Measurements from ENCODE around the gene SELENOW. TPM values are rescaled to one million over a fixed set of nuclear protein-coding genes. Genes with fewer than 3 reads are reported as not detected.

The SELENOW gene
- total and polyA plus RNA-seq, 4 donors: 319 to 1,551 (median 758) TPM

DNA sequence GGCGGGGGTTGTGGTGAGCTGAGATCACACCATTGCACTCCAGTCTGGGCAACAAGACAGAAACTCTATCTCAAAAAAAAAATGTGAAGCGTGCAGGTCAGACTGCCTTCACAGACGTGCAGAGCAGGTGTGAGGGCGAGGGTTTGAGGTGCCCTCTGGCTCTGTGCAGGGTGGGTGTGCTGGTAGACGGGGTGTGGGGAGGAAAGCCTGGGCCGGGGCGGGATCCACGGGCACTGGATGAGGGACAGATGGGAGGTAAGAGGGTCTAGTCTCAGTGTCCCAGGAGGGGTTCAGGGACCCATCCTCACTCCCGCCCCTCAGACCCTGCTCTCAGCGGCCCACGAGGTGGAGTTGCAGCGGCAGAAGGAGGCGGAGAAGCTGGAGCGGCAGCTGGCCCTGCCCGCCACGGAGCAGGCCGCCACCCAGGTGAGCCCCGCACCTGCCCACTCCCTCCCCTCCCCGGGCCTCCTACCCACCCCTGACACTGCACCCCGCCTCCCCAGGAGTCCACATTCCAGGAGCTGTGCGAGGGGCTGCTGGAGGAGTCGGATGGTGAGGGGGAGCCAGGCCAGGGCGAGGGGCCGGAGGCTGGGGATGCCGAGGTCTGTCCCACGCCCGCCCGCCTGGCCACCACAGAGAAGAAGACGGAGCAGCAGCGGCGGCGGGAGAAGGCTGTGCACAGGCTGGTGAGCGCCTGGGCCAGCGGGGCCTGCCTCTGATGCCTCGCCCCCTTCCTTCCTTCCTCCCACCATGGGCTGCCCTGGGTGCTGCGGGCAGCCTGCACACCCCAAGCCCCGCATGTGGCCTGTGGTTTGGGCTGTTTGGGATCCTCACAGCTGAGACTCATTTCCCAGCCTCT is 24.1 kb upstream of the SELENOW start:
- DNase-seq: no peak
- H3K36me3 ChIP-seq (ENCODE audit: control insufficient read depth in 1 of 2, insufficient read depth in 2 of 2, low read length in 1 of 2): peaks cover 0 to 18% of the 10 kb centered on the region in 2 donors
- no peaks in the 10 kb centered on the region for H3K9me3 ChIP-seq (ENCODE audit: control insufficient read depth, low read length)
- ATAC-seq (ENCODE audit: low FRiP score): no peak
- intact Hi-C loops (cut with DNase I): no loop called here
- no peaks in the 10 kb centered on the region for H3K27me3 ChIP-seq (ENCODE audit: control insufficient read depth in 1 of 2, insufficient read depth in 2 of 2, low read length in 1 of 2)
- no peak overlapping the region for H3K4me3 ChIP-seq (ENCODE audit: low read length in 2 of 2)
- WGBS, 2 donors: 91 to 92% methylated on average over 31 to 37 of the region's 37 CpGs
- H3K4me1 ChIP-seq (ENCODE audit: control insufficient read depth in 1 of 2, insufficient read depth in 2 of 2, low read length in 2 of 2): no peaks in the 10 kb centered on the region
- no peak overlapping the region for H3K27ac ChIP-seq (ENCODE audit: low read depth in 1 of 2, low read length in 2 of 2)

DNA sequence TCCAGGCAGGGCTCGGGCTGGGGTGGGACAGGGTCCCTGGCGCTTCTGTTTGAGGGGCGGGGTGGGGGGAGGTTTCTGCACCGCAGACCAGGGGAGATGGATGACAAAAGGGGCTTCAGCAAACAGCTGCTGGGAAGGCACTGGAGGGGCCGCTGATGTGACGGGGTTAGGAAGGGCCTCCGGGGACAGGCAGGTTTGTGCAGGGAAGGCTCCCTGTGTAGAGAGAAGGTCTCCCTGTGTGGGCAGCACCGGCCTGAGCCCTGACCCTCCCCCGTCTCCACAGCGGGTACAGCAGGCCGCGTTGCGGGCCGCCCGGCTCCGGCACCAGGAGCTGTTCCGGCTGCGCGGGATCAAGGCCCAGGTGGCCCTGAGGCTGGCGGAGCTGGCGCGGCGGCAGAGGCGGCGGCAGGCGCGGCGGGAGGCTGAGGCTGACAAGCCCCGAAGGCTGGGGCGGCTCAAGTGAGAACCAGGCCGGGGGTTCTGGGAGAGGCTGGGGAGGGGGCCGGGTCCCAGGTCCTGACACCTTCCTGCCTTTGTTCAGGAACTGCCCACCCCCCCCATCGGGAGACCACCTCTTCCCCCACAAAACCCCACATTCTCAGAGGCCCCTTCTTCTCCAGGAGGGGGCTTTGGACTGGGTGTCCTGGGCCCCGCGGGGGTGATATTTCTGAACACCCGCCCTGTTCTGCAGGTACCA is 23.3 kb upstream of the SELENOW start:
- WGBS, 2 donors: 87 to 89% methylated on average over 27 to 36 of the region's 36 CpGs
- H3K36me3 ChIP-seq (ENCODE audit: control insufficient read depth in 1 of 2, insufficient read depth in 2 of 2, low read length in 1 of 2): peaks cover 0 to 17% of the 10 kb centered on the region in 2 donors
- no peak for DNase-seq

DNA sequence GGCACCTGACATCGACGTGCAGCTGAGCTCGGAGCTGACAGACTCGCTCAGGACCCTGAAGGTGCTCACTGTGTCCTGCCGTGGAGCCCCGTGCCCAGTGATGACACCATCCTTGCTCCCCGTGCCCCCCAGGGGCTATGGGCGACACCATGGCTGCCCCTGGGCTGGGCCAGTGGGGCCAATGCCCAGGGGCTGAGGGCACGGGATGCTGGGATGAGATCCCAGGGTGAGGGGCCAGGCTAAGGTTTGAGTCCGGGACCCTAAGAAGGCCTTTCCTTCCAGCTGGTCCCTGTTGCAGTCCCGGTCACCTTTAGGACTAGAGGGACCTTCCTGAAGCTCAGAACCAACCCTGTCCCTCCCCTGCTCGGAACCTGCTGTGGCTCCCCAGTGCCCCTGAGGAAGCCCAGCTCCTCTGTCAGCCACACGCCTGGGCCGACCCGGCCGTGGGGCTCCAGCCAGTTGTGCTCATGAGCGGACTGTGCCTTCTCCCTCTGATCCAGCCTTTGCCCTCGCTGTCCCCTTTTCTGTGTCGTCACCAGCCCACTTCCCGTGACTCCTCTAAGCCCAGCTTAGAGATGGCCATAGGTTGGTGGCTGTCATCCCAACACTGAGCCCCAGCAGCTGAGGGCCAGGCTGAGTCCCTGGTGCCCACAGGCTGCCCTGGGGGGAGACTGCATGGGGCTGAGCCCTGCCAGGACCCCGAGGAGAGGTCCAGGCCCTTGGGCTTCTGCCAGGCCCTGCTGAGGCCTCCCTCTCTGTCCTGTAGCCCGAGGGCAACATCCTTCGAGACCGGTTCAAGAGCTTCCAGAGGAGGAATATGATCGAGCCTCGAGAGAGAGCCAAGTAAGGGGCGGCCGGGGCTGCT is 22.5 kb upstream of the SELENOW start:
- no peak overlapping the region for H3K27ac ChIP-seq (ENCODE audit: low read depth in 1 of 2, low read length in 2 of 2)
- intact Hi-C loops (cut with DNase I): no loop called here
- ATAC-seq (ENCODE audit: low FRiP score) (no peak), DNase-seq (no peak)
- no peaks in the 10 kb centered on the region for H3K4me1 ChIP-seq (ENCODE audit: control insufficient read depth in 1 of 2, insufficient read depth in 2 of 2, low read length in 2 of 2)
- no peak overlapping the region for H3K4me3 ChIP-seq (ENCODE audit: low read length in 2 of 2)
- H3K9me3 ChIP-seq (ENCODE audit: control insufficient read depth, low read length): no peaks in the 10 kb centered on the region
- 92 to 93% methylated on average over 28 of the region's 28 CpGs for WGBS, 2 donors
- H3K36me3 ChIP-seq (ENCODE audit: control insufficient read depth in 1 of 2, insufficient read depth in 2 of 2, low read length in 1 of 2): peaks cover 0 to 13% of the 10 kb centered on the region in 2 donors
- no peaks in the 10 kb centered on the region for H3K27me3 ChIP-seq (ENCODE audit: control insufficient read depth in 1 of 2, insufficient read depth in 2 of 2, low read length in 1 of 2)

More for the DNA sequence above, 23.3 kb upstream of the SELENOW start:
- no peak for ATAC-seq (ENCODE audit: low FRiP score)
- no peaks in the 10 kb centered on the region for H3K27me3 ChIP-seq (ENCODE audit: control insufficient read depth in 1 of 2, insufficient read depth in 2 of 2, low read length in 1 of 2)
- intact Hi-C loops (cut with DNase I): no loop called here
- no peaks in the 10 kb centered on the region for H3K4me1 ChIP-seq (ENCODE audit: control insufficient read depth in 1 of 2, insufficient read depth in 2 of 2, low read length in 2 of 2)
- H3K4me3 ChIP-seq (ENCODE audit: low read length in 2 of 2): no peak overlapping the region
- no peak overlapping the region for H3K27ac ChIP-seq (ENCODE audit: low read depth in 1 of 2, low read length in 2 of 2)
- H3K9me3 ChIP-seq (ENCODE audit: control insufficient read depth, low read length): no peaks in the 10 kb centered on the region

DNA sequence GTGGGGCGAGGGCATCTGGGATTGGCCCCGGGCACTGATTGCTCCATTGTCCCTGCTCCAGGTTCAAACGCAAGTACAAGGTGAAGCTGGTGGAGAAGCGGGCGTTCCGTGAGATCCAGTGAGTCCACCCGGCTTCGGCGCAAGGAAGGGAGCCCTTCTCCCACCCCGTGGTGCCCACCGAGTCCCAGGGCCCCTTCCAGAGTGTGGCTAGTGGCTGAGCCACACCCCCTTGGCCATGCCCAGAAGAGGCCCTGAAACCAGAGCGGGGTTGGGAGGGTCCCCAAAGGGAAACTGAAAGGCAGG is 21.9 kb upstream of the SELENOW start:
- intact Hi-C loops (cut with DNase I): no loop called here
- H3K36me3 ChIP-seq (ENCODE audit: control insufficient read depth in 1 of 2, insufficient read depth in 2 of 2, low read length in 1 of 2): peaks cover 0 to 13% of the 10 kb centered on the region in 2 donors
- DNase-seq (no peak), ATAC-seq (ENCODE audit: low FRiP score) (no peak)
- H3K4me3 ChIP-seq (ENCODE audit: low read length in 2 of 2): no peak overlapping the region
- WGBS, 2 donors: 91 to 93% methylated on average over 12 of the region's 12 CpGs
- H3K27ac ChIP-seq (ENCODE audit: low read depth in 1 of 2, low read length in 2 of 2): no peak overlapping the region
- no peaks in the 10 kb centered on the region for H3K9me3 ChIP-seq (ENCODE audit: control insufficient read depth, low read length)
- no peaks in the 10 kb centered on the region for H3K27me3 ChIP-seq (ENCODE audit: control insufficient read depth in 1 of 2, insufficient read depth in 2 of 2, low read length in 1 of 2)
- H3K4me1 ChIP-seq (ENCODE audit: control insufficient read depth in 1 of 2, insufficient read depth in 2 of 2, low read length in 2 of 2): no peaks in the 10 kb centered on the region

DNA sequence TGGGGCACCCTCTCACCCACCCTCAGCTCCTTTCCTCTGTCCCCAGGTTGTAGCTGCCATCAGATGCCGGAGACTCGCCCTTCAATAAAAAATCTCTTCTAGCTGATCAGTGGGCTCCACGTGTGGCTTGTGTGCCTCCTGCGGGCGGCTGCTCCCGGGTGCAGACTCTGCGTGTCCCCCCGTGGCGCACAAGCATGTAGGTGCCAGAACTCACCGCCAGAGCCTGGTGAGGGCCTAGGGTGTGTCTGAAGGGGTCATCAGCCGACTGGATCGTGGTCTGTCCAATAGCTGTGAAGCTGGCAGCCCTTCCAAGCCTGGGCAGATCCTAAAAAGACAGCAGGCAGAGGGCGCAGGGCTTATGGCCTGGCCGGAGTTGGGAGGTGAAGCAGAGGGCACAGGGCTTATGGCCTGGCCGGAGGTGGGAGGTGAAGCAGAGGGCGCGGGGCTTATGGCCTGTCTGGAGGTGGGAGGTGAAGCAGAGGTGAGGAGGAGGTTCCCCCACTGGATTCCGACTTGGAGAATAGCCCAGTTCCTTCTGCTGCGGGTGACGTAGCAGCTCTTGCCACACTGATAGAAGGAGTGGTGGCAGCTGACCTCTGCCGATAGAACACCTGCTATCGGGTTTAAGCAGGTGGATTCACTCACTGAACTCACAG is 21.4 kb upstream of the SELENOW start:
- intact Hi-C loops (cut with DNase I): no loop called here
- H3K27me3 ChIP-seq (ENCODE audit: control insufficient read depth in 1 of 2, insufficient read depth in 2 of 2, low read length in 1 of 2): no peaks in the 10 kb centered on the region
- H3K4me1 ChIP-seq (ENCODE audit: control insufficient read depth in 1 of 2, insufficient read depth in 2 of 2, low read length in 2 of 2): no peaks in the 10 kb centered on the region
- no peak overlapping the region for H3K27ac ChIP-seq (ENCODE audit: low read depth in 1 of 2, low read length in 2 of 2)
- H3K9me3 ChIP-seq (ENCODE audit: control insufficient read depth, low read length): no peaks in the 10 kb centered on the region
- ATAC-seq (ENCODE audit: low FRiP score) (no peak), DNase-seq (no peak)
- no peak overlapping the region for H3K4me3 ChIP-seq (ENCODE audit: low read length in 2 of 2)
- peaks cover 0 to 13% of the 10 kb centered on the region in 2 donors for H3K36me3 ChIP-seq (ENCODE audit: control insufficient read depth in 1 of 2, insufficient read depth in 2 of 2, low read length in 1 of 2)
- WGBS, 2 donors: 91 to 93% methylated on average over 22 of the region's 22 CpGs

DNA sequence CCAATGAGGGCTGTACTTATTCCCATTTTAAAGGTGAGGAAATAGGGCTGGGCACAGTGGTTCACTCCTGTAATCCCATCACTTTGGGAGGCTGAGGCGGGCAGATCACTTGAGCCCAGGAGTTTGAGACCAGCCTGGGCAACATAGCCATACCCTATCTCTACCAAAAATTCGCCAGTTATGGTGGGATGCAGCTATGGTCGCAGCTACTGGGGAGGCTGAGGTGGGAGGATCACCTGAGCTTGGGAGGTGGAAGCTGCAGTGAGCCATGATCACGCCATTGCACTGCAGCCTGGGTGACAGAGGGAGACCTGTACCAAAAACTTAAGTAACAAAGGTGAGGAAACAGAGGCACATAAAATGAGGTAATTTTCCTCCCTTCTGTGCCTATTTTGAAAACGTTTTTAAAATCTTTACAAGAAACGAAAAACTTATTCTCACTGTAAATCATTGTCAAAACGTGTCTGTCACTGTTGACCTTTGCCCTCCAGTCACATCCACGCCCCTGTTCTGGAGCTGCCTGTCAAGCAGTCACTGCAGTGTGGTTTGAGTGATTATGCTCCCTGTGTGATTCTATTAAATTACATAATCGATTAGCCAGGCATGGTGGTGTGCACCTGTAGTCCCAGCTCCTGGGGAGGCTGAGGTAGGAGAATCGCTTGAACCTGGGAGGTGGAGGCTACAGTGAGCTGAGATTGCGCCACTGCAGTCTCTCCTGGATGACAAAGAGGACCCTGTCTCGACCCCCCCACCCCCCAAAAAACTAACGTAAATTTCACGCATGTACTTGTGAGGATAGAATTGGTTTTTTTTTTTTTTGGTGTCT is 20.7 kb upstream of the SELENOW start:
- H3K27me3 ChIP-seq (ENCODE audit: control insufficient read depth in 1 of 2, insufficient read depth in 2 of 2, low read length in 1 of 2): no peaks in the 10 kb centered on the region
- no peaks in the 10 kb centered on the region for H3K4me1 ChIP-seq (ENCODE audit: control insufficient read depth in 1 of 2, insufficient read depth in 2 of 2, low read length in 2 of 2)
- no peak for ATAC-seq (ENCODE audit: low FRiP score)
- H3K4me3 ChIP-seq (ENCODE audit: low read length in 2 of 2): no peak overlapping the region
- H3K27ac ChIP-seq (ENCODE audit: low read depth in 1 of 2, low read length in 2 of 2): no peak overlapping the region
- no peaks in the 10 kb centered on the region for H3K9me3 ChIP-seq (ENCODE audit: control insufficient read depth, low read length)
- WGBS, 2 donors: 77 to 79% methylated on average over 14 of the region's 14 CpGs
- DNase-seq: no peak
- intact Hi-C loops (cut with DNase I): no loop called here
- H3K36me3 ChIP-seq (ENCODE audit: control insufficient read depth in 1 of 2, insufficient read depth in 2 of 2, low read length in 1 of 2): peaks cover 0 to 13% of the 10 kb centered on the region in 2 donors

DNA sequence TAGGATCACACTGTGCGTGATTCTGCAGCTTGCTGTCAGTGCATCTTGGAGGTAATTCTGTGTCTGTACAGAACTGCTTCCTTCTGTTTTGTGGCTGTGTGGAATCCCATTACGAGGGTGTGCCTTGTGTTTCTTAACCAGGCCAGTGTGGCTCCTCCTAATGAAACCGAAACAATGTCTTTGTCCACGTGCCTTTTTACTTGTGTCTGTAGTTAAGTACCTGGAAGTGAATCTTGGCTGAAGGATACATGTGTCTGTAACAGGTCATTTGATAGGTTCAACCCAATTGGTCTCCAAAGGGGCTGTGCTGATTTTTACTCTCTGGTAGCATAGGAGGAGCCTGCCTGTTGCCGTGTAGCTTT is 20.1 kb upstream of the SELENOW start:
- no peaks in the 10 kb centered on the region for H3K27me3 ChIP-seq (ENCODE audit: control insufficient read depth in 1 of 2, insufficient read depth in 2 of 2, low read length in 1 of 2)
- H3K4me3 ChIP-seq (ENCODE audit: low read length in 2 of 2): no peak overlapping the region
- 93 to 94% methylated on average over 5 of the region's 5 CpGs for WGBS, 2 donors
- DNase-seq: no peak
- no peak for ATAC-seq (ENCODE audit: low FRiP score)
- intact Hi-C loops (cut with DNase I): no loop called here
- H3K4me1 ChIP-seq (ENCODE audit: control insufficient read depth in 1 of 2, insufficient read depth in 2 of 2, low read length in 2 of 2): no peaks in the 10 kb centered on the region
- no peak overlapping the region for H3K27ac ChIP-seq (ENCODE audit: low read depth in 1 of 2, low read length in 2 of 2)
- H3K36me3 ChIP-seq (ENCODE audit: control insufficient read depth in 1 of 2, insufficient read depth in 2 of 2, low read length in 1 of 2): peaks cover 0 to 13% of the 10 kb centered on the region in 2 donors
- H3K9me3 ChIP-seq (ENCODE audit: control insufficient read depth, low read length): no peaks in the 10 kb centered on the region

DNA sequence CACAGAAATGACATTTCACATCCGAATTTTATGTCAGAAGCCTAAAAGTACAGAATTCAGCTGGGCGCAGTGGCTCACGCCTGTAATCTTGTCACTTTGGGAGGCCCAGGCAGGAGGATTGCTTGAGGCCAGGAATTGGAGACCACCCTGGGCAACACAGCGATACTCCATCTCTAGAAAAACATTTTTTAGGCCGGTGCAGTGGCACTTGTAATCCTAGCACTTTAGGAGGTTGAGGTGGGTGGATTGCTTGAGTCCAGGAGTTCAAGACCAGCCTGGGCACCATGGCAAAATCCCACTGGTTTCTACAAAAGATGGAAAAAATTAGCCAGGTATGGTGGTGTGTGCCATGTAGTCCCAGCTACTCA is 17.9 kb upstream of the SELENOW start:
- H3K27me3 ChIP-seq (ENCODE audit: control insufficient read depth in 1 of 2, insufficient read depth in 2 of 2, low read length in 1 of 2): no peaks in the 10 kb centered on the region
- ATAC-seq (ENCODE audit: low FRiP score) (no peak), DNase-seq (no peak)
- peaks cover 0 to 7% of the 10 kb centered on the region in 2 donors for H3K36me3 ChIP-seq (ENCODE audit: control insufficient read depth in 1 of 2, insufficient read depth in 2 of 2, low read length in 1 of 2)
- no peak overlapping the region for H3K27ac ChIP-seq (ENCODE audit: low read depth in 1 of 2, low read length in 2 of 2)
- no peaks in the 10 kb centered on the region for H3K9me3 ChIP-seq (ENCODE audit: control insufficient read depth, low read length)
- WGBS, 2 donors: 72 to 74% methylated on average over 5 of the region's 5 CpGs
- no peaks in the 10 kb centered on the region for H3K4me1 ChIP-seq (ENCODE audit: control insufficient read depth in 1 of 2, insufficient read depth in 2 of 2, low read length in 2 of 2)
- intact Hi-C loops (cut with DNase I): no loop called here
- no peak overlapping the region for H3K4me3 ChIP-seq (ENCODE audit: low read length in 2 of 2)

Measured in aorta (tissue), 5 donors.